Mesenchymal stem cell (in vitro differentiated cells and primary cell): Measurements from ENCODE around the gene CFAP251.
A peak's percentile ranks its signal among the peaks of the same experiment; 100 is the strongest.
"Not testable (repeated sequence)": the region's sequence is repeated elsewhere in the genome, so short reads cannot be mapped to it uniquely, and the experiment has no call there.

Source experiments
- DNase-seq: peaks from one replicate; pipeline ENCODE4 v3.0.0-alpha.2; 2013
- H2AFZ ChIP-seq: one replicate; pipeline ENCODE4 v1.6.1; 2013; ENCODE audit warnings: low read depth, mild to moderate bottlenecking, control low read depth, inconsistent platforms, low read length, moderate library complexity
- H2AK5ac ChIP-seq: 2 replicates; pipeline ENCODE4 v1.6.1; 2013; ENCODE audit warnings: low read length, moderate library complexity, mild to moderate bottlenecking, inconsistent platforms; ENCODE audit not compliant: severe bottlenecking
- H2BK120ac ChIP-seq: one replicate; pipeline ENCODE4 v1.6.1; 2013; ENCODE audit warnings: low read depth, mild to moderate bottlenecking, inconsistent platforms, low read length, moderate library complexity
- H2BK12ac ChIP-seq, 2 experiments: one replicate each; pipeline ENCODE4 v1.6.1; 2013; ENCODE audit warnings: inconsistent platforms in 2 of 2, low read length in 2 of 2, mild to moderate bottlenecking in 2 of 2, moderate library complexity in 2 of 2, control low read depth in 1 of 2
- H2BK15ac ChIP-seq: one replicate; pipeline ENCODE4 v1.6.1; 2013; ENCODE audit warnings: mild to moderate bottlenecking, low read depth, inconsistent platforms; ENCODE audit not compliant: poor library complexity, severe bottlenecking
- H2BK5ac ChIP-seq: 2 replicates; pipeline ENCODE4 v1.6.1; 2013; ENCODE audit warnings: low read depth, mild to moderate bottlenecking, low read length, control low read depth, inconsistent platforms; ENCODE audit not compliant: poor library complexity, severe bottlenecking
- H3K14ac ChIP-seq, 2 experiments: one replicate each; pipeline ENCODE4 v1.6.1; 2013; ENCODE audit warnings: inconsistent platforms in 2 of 2, low read length in 2 of 2, control low read depth in 1 of 2, mild to moderate bottlenecking in 1 of 2, moderate library complexity in 1 of 2
- H3K18ac ChIP-seq, 2 experiments: one replicate each; pipeline ENCODE4 v1.6.1; 2013; ENCODE audit warnings: inconsistent platforms in 2 of 2, low read length in 2 of 2, control low read depth in 1 of 2, low read depth in 1 of 2, mild to moderate bottlenecking in 1 of 2
- H3K23ac ChIP-seq, 2 experiments: one replicate each; pipeline ENCODE4 v1.6.1; 2013; ENCODE audit warnings: inconsistent platforms in 2 of 2, low read length in 2 of 2, mild to moderate bottlenecking in 2 of 2, moderate library complexity in 2 of 2, control low read depth in 1 of 2
- H3K27ac ChIP-seq: 2 replicates; pipeline ENCODE4 v1.5.1; 2013; ENCODE audit warnings: mild to moderate bottlenecking, moderate library complexity, low read length, control low read depth, inconsistent platforms; ENCODE audit not compliant: poor library complexity, severe bottlenecking
- H3K27me3 ChIP-seq, 2 experiments: 2 replicates each; pipeline versions ENCODE4 v1.6.1 to v1.7.0; 2013; ENCODE audit warnings: low read length in 2 of 2, mild to moderate bottlenecking in 2 of 2, moderate library complexity in 2 of 2, control low read depth in 1 of 2, inconsistent platforms in 1 of 2; ENCODE audit not compliant: control insufficient read depth in 1 of 2, insufficient read depth in 1 of 2
- H3K36me3 ChIP-seq, 2 experiments: 2 replicates each; pipeline versions ENCODE4 v1.6.1 to v1.7.0; 2013; ENCODE audit warnings: low read length in 2 of 2, control low read depth in 1 of 2, inconsistent platforms in 1 of 2, low read depth in 1 of 2, mild to moderate bottlenecking in 1 of 2; ENCODE audit not compliant: insufficient read depth in 2 of 2, control insufficient read depth in 1 of 2
- H3K4ac ChIP-seq, 2 experiments: one replicate each; pipeline ENCODE4 v1.6.1; 2013; ENCODE audit warnings: inconsistent platforms in 2 of 2, low read length in 2 of 2, mild to moderate bottlenecking in 2 of 2, moderate library complexity in 2 of 2, control low read depth in 1 of 2, low read depth in 1 of 2
- H3K4me1 ChIP-seq: 2 replicates; pipeline ENCODE4 v1.6.1; 2013; ENCODE audit warnings: low read depth, low read length, control low read depth; ENCODE audit not compliant: control insufficient read depth, insufficient read depth
- H3K4me2 ChIP-seq: 2 replicates; pipeline ENCODE4 v1.6.1; 2013; ENCODE audit warnings: low read length, mild to moderate bottlenecking, inconsistent platforms; ENCODE audit not compliant: poor library complexity, severe bottlenecking
- H3K4me3 ChIP-seq, 2 experiments: 2 replicates each; pipeline versions ENCODE4 v1.5.1 to v1.7.0; 2013; ENCODE audit warnings: low read length in 2 of 2, mild to moderate bottlenecking in 2 of 2, control low read depth in 1 of 2, low read depth in 1 of 2; ENCODE audit not compliant: insufficient read depth in 1 of 2
- H3K79me1 ChIP-seq: replicated peaks from 2 replicates; pipeline ENCODE4 v1.6.1; 2013; ENCODE audit warnings: mild to moderate bottlenecking, control low read depth, low read length, inconsistent platforms; ENCODE audit not compliant: poor library complexity, severe bottlenecking
- H3K9ac ChIP-seq: 2 replicates; pipeline ENCODE4 v1.7.0; 2013; ENCODE audit warnings: mild to moderate bottlenecking, low read length, moderate library complexity
- H3K9me3 ChIP-seq: 2 replicates; pipeline ENCODE4 v1.7.0; 2013; ENCODE audit warnings: mild to moderate bottlenecking, low read length; ENCODE audit not compliant: control insufficient read depth
- H4K8ac ChIP-seq: one replicate; pipeline ENCODE4 v1.6.1; 2013; ENCODE audit warnings: inconsistent platforms, mild to moderate bottlenecking, low read length, moderate library complexity
- H4K91ac ChIP-seq: one replicate; pipeline ENCODE4 v1.6.1; 2013; ENCODE audit warnings: mild to moderate bottlenecking, low read length, inconsistent platforms
- WGBS: methylation state at CpG from one replicate; pipeline ENCODE4 v1.1.7; 2013; ENCODE audit warnings: mixed read lengths; 5-methylcytosine and 5-hydroxymethylcytosine counted together

Gene CFAP251

DNA sequence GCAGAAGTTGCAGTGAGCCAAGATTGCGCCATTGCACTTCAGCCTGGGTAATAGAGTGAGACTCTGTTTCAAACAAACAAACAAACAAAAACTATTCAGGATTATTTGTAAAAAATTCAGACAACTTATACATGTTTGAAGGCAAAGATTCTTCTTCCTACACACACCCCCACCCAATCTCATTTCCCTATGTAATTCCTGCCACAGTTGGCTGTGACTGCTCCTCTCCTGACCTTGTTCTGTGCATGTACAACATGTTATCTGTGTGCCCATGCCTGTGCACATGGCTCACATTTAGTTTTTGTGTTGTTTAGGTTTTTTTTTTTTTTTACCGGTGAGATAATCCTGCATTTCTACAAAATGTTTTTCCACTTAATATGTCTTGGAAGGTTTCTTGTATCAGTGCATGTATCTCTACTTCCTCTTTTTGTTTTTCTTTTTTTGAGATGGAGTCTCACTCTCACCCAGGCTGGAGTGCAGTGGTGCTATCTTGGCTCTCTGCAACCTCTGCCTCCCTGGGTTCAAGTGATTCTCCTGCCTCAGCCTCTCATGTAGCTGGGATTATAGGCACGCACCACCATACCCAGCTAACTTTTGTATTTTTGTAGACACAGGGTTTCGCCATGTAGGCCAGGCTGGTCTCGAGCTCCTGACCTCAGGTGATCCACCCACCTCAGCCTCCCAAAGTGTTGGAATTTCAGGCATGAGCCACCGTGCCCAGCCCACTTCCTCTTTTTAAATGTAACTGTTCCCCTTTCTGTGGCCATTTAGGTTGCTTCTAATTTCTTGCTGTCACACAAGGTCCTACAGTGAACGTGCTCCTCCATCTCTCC, 8.7 kb downstream of the CFAP251 start:
- H4K8ac ChIP-seq = no peak overlapping the region
- H2AK5ac ChIP-seq = peak overlapping the region; percentile 95
- H3K27me3 ChIP-seq = no peaks in the 10 kb centered on the region
- H2BK5ac ChIP-seq = no peak overlapping the region
- no peak overlapping the region for H3K23ac ChIP-seq
- 74% methylated on average over 6 of the region's 7 CpGs for WGBS
- no peak overlapping the region for H2AFZ ChIP-seq
- H3K4me3 ChIP-seq = no peak overlapping the region
- peaks cover 12% of the 10 kb centered on the region for H3K4me1 ChIP-seq
- peak overlapping the region; percentile 30 to 50 for H3K18ac ChIP-seq
- peak overlapping the region; percentile 46 for H4K91ac ChIP-seq
- H3K9ac ChIP-seq = no peak overlapping the region
- H3K14ac ChIP-seq = no peak overlapping the region
- no peak overlapping the region for H2BK15ac ChIP-seq
- peaks cover 0 to 7% of the 10 kb centered on the region in 2 experiments for H3K36me3 ChIP-seq
- no peak for DNase-seq
- no peak overlapping the region for H3K4ac ChIP-seq
- no peaks in the 10 kb centered on the region for H3K9me3 ChIP-seq
- no peak overlapping the region for H3K4me2 ChIP-seq
- H2BK12ac ChIP-seq = peak overlapping the region; percentile 83 to 86
- H3K27ac ChIP-seq = no peak overlapping the region
- no peaks in the 10 kb centered on the region for H3K79me1 ChIP-seq
- H2BK120ac ChIP-seq = no peak overlapping the region

DNA sequence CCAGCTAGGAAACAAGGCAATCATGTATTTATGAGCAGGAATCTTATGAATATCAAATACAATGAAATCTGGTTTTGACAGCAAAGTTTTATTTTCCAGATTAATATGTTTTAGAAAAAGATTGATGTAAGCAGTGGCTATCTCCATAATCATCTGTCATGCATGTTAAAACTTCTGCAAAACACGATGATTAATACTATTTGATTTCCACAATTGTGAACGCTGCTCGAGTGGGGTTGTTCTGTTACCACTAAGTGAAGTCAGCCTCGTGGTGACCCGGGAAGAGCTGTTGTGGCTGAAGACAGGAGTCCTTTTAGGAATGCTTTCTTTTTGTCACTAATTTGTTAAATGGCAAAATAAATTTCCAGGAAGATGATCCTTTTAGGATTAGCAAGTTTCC, 9.4 kb downstream of the CFAP251 start:
- Histone ChIP-seq H3K36me3 (peaks cover 0 to 12% of the 10 kb centered on the region in 2 experiments), H3K4me3 (no peak overlapping the region), H2AFZ (no peak overlapping the region), H4K8ac (no peak overlapping the region), H2BK5ac (no peak overlapping the region), H3K18ac (no peak overlapping the region), H3K27me3 (no peaks in the 10 kb centered on the region), H4K91ac (no peak overlapping the region), H3K14ac (no peak overlapping the region), H3K9ac (no peak overlapping the region), H3K4me2 (no peak overlapping the region), H2BK12ac (peak overlapping the region; percentile 17 to 83), H3K27ac (no peak overlapping the region), H2BK15ac (no peak overlapping the region), H2BK120ac (no peak overlapping the region), H3K79me1 (no peaks in the 10 kb centered on the region), H2AK5ac (no peak overlapping the region), H3K4ac (no peak overlapping the region), H3K23ac (no peak overlapping the region), H3K4me1 (peaks cover 12% of the 10 kb centered on the region), H3K9me3 (no peaks in the 10 kb centered on the region)
- 47% methylated on average over 5 of the region's 5 CpGs for WGBS
- DNase-seq = no peak

DNA sequence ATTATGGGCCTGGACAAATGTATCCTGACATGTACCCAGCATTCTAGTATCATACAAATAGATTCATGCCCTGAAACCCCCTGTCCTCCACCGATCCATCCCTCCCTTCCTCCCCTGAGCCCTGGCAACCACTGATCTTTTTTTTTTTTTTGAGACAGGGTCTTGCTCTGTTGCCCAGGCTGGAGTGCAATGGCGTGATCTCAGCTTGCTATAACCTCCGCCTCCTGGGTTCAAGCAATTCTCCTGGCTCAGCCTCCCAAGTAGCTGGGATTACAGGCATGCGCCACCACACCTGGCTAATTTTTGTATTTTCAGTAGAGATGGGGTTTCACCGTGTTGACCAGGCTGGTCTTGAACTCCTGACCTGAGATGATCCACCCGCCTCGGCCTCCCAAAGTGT, 11.2 kb downstream of the CFAP251 start:
- not testable (repeated sequence) for H2BK15ac ChIP-seq, H2AK5ac ChIP-seq, H2BK5ac ChIP-seq, H3K27ac ChIP-seq, H3K14ac ChIP-seq, H4K8ac ChIP-seq, H3K18ac ChIP-seq, H3K79me1 ChIP-seq, H2BK120ac ChIP-seq, H4K91ac ChIP-seq, H3K4me2 ChIP-seq, H3K9me3 ChIP-seq, H2BK12ac ChIP-seq, H3K9ac ChIP-seq, DNase-seq, H3K27me3 ChIP-seq, H3K23ac ChIP-seq, H3K4ac ChIP-seq, H3K4me3 ChIP-seq, H2AFZ ChIP-seq
- Histone ChIP-seq H3K4me1 (peaks cover 19% of the 10 kb centered on the region), H3K36me3 (peaks cover 0 to 29% of the 10 kb centered on the region in 2 experiments)
- WGBS = 100% methylated on average over 7 of the region's 7 CpGs

DNA sequence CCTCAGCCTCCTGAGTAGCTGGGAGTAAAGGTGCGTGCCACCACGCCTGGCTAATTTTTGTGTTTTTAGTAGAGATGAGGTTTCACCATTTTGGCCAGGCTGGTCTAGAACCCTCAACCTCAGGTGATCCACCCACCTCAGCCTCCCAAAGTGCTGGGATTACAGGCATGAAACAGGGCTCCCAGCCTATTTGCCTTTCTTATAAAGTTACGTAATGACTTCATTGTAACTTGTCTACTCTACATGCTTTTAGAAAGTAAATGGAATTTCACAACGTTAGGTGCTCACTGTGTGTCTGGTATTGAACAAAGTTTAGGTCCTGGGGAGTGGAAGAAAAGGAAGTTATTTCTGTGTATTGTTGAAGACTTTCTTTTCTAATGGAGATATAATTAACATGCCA, 12.5 kb downstream of the CFAP251 start:
- Histone ChIP-seq H3K4me1 (peaks cover 16% of the 10 kb centered on the region), H3K4me3 (no peak overlapping the region), H3K14ac (no peak overlapping the region), H2AFZ (no peak overlapping the region), H3K4ac (no peak overlapping the region), H3K9ac (no peak overlapping the region), H3K23ac (no peak overlapping the region), H4K8ac (no peak overlapping the region), H2AK5ac (no peak overlapping the region), H3K9me3 (no peaks in the 10 kb centered on the region), H3K27ac (no peak overlapping the region), H2BK12ac (peak overlapping the region in 1 of 2 experiments; percentile 12), H3K4me2 (no peak overlapping the region), H2BK5ac (no peak overlapping the region), H3K18ac (no peak overlapping the region), H2BK120ac (no peak overlapping the region), H3K79me1 (no peaks in the 10 kb centered on the region), H2BK15ac (no peak overlapping the region), H4K91ac (no peak overlapping the region), H3K27me3 (no peaks in the 10 kb centered on the region), H3K36me3 (peaks cover 0 to 42% of the 10 kb centered on the region in 2 experiments)
- DNase-seq = no peak
- WGBS = 94% methylated on average over 3 of the region's 4 CpGs
